HFF-Myc (cell line): ENCODE measurements around the gene DLG2.

Experiments
- DNase-seq: peaks from one replicate; pipeline ENCODE4 v3.0.0-alpha.2; 2011; ENCODE audit warnings: low read depth; ENCODE audit errors: extremely low read depth
- H3K4me3 ChIP-seq: replicated peaks from 2 replicates; pipeline ENCODE4 v1.5.1; 2011; ENCODE audit warnings: low read depth, mild to moderate bottlenecking, control low read depth, low read length
- CTCF ChIP-seq: IDR thresholded peaks from 2 replicates; pipeline ENCODE4 v1.5.1; 2012; ENCODE audit warnings: mild to moderate bottlenecking, low read depth, low read length, control low read depth; ENCODE audit errors: missing control alignments

DLG2 gene

GRCh38 chr11:83818349-83818748 lies 1808.8 kb downstream of the DLG2 start:
- no peak overlapping the region for H3K4me3 ChIP-seq
- TF ChIP-seq CTCF: no peak
- no peak for DNase-seq

GRCh38 chr11:83816572-83817187 lies 1810.5 kb downstream of the DLG2 start:
- peak; percentile 51 for TF ChIP-seq CTCF
- no peak for DNase-seq

DNA sequence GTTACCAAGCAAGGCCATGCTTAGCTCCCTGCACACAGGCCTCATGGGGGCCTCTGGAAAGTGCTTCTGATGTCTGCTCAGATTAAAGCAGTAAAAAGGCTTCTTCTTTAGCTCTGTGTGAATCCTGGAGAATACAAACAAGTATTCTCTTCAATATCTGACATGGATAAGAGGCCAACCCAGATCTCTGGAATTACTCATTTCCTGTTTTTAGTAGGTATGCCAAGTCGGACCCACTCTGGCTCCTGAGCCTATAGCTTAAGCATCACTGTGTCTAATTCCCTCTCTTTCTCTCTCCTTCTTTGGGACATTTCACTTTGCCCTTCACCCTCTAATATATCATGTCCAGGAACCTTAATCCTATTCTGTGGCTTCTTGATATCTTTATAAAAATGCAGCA lies 1811.4 kb downstream of the DLG2 start:
- TF ChIP-seq CTCF: no peak
- no peak overlapping the region for H3K4me3 ChIP-seq
- no peak for DNase-seq

More at GRCh38 chr11:83816572-83817187, 1810.5 kb downstream of the DLG2 start:
- H3K4me3 ChIP-seq: no peak overlapping the region

DNA sequence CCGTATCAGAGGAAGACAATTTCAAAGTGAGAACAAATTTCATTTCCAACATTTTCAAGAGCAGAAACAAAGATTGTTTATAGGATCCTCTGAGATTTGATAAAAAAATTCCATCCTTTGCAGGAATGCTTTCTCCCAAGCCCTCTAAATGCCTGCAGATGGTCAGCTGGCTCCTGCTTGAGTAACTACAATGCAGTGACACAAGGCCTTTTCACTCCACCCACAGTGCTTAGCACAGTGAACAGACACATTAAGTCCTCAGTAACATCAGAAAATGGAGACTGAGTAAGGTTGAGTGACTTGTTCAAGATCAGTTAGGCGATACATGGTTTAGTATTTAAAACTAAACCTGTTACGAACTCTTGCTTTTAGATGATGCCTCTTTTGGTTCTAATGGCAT lies 1813.8 kb downstream of the DLG2 start:
- TF ChIP-seq CTCF: no peak
- no peak for DNase-seq
- H3K4me3 ChIP-seq: no peak overlapping the region

DNA sequence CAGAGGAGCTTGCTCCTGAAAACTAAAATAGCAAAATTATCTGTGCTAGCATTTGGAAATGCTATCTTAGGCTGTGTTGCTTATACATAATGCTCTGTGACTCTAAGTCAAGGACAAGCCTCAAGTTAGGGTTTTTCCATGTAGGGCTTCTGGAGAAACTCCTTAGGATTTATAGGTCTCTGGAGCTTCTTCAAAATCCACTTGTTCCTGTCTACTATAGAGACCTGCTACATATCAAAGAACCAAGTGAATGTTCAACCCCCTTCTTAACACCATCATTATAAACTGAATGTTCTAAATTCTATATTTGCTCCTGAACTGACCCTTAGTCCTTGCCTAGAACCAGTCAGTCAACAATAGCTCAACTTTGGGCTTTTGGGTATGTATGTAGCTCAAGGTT lies 1817.9 kb downstream of the DLG2 start:
- no peak for DNase-seq
- no peak for TF ChIP-seq CTCF

DNA sequence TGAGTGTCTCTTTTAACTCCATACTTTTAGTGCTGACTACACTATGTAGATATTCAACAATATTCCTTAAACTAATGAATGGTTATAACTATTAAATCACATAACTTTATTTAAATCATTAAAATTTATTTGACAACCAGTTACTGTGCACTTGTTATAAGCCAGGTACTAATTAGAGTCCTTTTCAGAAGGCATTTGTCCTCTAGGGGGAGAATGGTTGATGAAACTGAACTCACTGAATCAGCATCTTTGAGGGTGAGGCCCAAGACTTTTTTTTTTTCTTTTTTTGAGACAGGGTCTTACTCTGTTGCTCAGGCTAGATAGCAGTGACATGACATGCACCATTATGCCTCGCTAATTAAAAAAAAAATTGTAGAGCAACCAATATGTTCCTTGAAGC lies 1825.3 kb downstream of the DLG2 start:
- TF ChIP-seq CTCF: peak; percentile 14
- no peak overlapping the region for H3K4me3 ChIP-seq
- no peak for DNase-seq

More for the DNA sequence above, 1817.9 kb downstream of the DLG2 start:
- no peak overlapping the region for H3K4me3 ChIP-seq

GRCh38 chr11:83793310-83793709 lies 1833.8 kb downstream of the DLG2 start:
- DNase-seq: no peak
- TF ChIP-seq CTCF: no peak
- H3K4me3 ChIP-seq: no peak overlapping the region
